Fibroblast of the aortic adventitia (primary cell): ENCODE measurements around the gene PTPA. TPM values are rescaled to one million over a fixed set of nuclear protein-coding genes. Genes with fewer than 3 reads are reported as not detected.
"Not testable (repeated sequence)": the region's sequence is repeated elsewhere in the genome, so short reads cannot be mapped to it uniquely, and the experiment has no call there.

ENCODE experiments used
- DNase-seq: peaks from one replicate; pipeline ENCODE4 v3.0.0-alpha.2; 2010; ENCODE audit warnings: low read depth
- H3K4me3 ChIP-seq: 2 replicates; pipeline ENCODE4 v1.5.1; 2011; ENCODE audit warnings: low read depth, mild to moderate bottlenecking, control low read depth, low read length, moderate library complexity
- CTCF ChIP-seq: IDR thresholded peaks from 2 replicates; pipeline ENCODE4 v1.5.1; 2011; ENCODE audit warnings: mild to moderate bottlenecking, low read length, control low read depth, inconsistent platforms; ENCODE audit not compliant: insufficient read depth
- total RNA-seq: library from RNA; depleted of rRNA; stranded (reverse); fragments of >200 nt; gene quantifications from 2 replicates; pipeline ENCODE4 v1.2.3, GENCODE V29; 2012; ENCODE audit warnings: low replicate concordance

Gene PTPA
- total RNA-seq, 1 donor: 91.5 TPM

DNA sequence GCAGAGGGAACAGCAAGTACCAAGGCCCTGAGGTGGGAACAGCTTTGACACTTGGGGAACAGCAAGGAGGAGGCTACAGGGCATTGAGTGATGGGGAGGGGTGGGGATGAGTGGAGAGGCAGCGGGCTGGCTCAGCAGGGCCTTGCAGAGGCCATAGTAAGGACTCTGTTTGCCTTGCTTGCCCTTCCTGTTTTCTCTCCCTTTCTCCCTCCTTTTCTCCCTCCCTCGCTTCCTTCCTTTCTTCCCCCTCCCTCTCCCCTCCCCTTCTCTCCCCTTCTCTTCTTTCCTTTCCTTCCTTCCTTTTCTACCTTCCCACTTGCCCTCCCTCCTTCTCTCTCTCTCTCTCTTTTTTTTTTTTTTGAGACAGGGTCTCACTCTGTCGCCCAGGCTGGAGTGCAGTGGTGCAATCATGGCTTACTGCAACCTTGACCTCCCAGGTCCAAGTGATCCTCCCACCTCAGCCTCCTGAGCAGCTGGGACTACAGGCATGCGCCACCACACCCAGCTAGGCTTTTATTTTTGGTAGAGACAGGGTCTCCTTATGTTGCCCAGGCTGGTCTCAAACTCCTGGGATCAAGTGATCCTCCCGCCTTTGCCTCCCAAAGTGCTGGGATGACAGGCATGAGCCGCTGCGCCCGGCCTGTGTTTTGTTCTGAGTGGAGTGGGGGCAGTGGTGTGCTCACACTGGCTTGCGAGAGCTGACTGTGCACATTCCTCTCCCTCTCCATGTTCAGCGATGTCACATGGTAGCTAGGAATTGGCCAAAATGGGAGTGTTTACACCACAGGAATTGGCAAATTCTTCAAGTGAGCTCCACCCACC, 49.7 kb downstream of the PTPA start:
- DNase-seq: peak; percentile 66
- no peak overlapping the region for H3K4me3 ChIP-seq
- no peak for TF ChIP-seq CTCF

GRCh38 chr9:129161534-129161837, 50.3 kb downstream of the PTPA start:
- TF ChIP-seq CTCF: no peak
- no peak overlapping the region for H3K4me3 ChIP-seq
- no peak for DNase-seq

DNA sequence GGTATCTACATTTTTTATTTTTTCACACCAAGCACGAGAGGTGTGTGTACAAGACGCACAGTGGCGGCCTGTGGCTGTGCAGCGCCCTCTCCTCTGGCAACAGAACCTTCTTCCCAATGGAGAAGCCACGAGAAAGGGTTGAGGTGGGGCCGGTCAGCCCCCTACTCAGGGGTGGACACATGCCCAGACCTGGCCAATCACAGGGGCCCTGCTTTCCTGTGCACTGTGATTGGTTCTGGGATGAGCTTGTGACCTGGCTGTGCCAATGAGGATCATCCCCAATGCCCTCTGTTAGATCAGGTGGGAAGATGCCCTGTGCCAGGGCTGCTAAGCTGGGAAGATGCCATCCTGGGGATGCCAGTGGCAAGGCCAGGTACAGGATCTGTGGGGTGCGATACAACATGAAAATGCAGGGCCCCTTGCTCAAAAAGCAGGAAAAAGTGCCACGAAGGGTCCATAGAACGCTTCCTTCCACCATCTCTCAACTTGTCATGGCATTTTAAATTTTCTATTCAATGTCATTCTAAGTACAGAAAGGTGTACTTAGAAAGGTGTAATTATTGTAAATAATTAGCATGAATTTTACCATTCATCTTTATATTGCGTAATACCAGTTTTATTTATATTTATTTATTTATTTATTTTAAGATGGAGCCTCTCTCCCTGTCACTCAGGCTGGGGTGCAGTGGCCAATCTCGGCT, 51.4 kb downstream of the PTPA start:
- no peak overlapping the region for H3K4me3 ChIP-seq
- DNase-seq: no peak
- no peak for TF ChIP-seq CTCF

DNA sequence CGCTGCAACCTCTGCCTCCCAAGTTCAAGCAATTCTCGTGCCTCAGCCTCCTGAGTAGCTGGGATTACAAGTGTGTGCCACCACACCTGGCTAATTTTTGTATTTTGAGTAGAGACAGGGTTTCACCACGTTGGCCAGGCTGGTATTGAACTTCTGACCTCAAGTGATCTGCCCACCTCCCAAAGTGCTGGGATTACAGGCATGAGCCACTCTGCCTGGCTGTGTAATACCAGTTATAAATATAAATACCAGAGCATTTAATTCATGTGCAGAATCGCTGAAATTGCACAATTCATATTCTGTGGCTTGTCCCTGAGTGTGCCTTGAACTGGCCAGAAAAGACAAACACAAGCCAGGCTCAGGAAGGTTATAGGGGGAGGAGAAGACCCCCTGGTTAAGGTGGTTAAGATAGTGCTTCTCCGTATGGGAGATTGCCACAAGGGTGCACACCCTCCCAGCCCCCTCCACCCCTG, 52.0 kb downstream of the PTPA start:
- not testable (repeated sequence) for DNase-seq, H3K4me3 ChIP-seq

- no peak for TF ChIP-seq CTCF
- DNase-seq: no peak
These were observed 52.5 kb downstream of the PTPA start for GRCh38 chr9:129163753-129164152.

DNA sequence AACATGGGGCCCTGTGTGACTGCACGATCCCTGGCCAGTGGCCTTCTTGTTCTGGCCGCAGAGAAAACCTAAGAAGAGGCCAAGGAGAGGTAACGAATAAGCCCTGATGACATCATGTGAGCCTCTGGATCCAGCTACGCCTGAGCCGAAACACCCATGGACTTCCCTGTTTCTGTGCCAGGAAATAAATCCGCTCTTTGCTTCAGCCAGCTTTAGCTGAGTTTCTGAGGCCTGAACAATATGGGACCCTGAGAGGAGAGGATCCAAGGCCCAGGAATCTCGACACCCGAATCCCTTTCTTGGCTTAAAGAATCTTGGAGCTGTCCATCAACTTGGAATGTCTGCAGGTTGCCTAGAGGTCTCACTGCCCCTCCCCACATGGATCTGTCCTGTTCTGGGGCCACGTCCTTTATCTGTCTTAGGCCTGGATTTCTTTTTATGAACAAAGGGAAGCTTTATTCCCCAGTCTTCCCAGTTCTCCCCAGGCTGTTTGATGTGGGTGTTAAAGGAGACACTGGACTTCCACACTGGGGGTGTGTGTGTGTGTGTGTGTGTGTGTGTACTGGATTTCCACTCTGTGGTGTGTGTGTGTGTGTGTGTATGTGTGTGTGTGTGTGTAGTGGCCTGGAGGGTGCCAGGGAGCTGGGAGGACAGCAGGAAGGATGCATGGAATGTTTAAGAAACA, 53.2 kb downstream of the PTPA start:
- DNase-seq: peak; percentile 92
- no peak overlapping the region for H3K4me3 ChIP-seq
- TF ChIP-seq CTCF: no peak

More at GRCh38 chr9:129163753-129164152, 52.5 kb downstream of the PTPA start:
- H3K4me3 ChIP-seq: no peak overlapping the region

DNA sequence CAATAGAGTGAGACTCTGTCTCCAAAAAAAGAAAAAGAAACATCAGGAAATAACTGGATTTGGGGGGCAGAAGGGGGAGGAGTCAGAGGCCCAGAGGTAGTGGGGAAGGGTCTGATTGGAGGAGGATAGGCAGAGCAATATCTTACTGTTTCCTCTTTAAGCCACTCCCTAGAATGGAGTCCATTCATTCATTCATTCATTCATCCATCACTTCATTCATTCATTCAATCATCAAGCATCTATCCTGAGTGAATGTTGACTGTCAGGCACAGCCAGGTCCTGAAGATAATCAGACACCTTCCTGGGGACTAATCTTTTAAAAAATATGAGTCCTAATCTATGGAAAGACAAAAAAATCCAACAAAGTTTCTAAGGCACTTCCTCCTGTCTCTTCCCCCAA, 54.0 kb downstream of the PTPA start:
- no peak for TF ChIP-seq CTCF
- no peak overlapping the region for H3K4me3 ChIP-seq
- no peak for DNase-seq
